ENCODE measurements around the gene BGN.

Gene BGN

DNA sequence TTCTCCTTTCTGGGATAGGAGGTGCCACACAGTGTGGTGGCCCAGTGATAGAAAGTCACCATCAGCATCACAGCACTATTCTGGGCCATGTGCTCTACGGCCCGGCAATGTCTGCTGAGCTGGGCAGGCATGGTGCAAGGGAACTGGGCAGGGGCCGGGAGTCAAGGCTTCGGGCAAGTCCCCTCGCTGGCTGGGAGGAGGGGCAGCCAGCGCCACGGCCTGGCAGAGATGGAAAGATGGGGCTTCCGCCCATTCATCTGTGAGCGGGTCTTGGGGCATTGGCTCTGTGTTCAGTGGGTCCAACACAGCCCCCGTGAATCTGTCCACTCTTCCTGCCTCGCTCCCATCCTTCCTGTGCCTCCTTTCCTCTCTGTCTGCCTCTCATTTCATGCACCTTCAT, 15.6 kb downstream of the BGN start:
- DNase-seq: no peak

DNA sequence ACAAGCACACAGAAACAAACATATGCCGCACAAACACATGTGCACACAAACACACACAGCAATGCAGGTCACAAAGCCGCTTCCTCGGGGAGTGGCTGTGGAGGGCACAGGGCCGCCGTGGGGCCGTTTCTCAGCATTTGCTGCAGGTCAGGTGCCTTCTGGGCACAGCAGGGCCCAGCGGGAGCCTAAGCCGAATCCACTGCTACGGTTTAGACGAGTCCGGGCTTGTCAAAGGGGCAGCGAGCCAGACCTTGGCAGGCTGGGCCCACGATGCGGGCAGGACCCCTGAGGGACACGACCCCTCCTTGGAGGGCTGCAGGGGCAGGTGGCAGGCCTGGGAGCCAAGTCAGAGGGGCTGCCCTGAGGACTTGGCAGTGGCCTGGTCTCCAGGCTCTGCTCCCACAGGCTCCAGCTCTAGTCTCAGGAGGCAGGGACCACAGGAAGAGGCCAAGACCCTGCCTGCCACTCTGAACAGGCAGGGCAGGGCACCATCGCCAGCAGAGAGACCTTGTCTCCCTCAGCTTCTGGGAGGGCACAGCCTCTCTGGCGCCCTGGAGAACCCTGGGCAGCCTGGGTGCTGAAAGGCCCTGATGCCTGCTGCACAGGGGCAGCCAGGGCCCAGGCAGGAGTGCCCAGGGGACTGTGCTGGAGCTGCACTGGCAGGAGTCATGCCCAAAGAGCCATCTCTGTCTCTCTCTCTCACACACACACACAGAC, 17.2 kb downstream of the BGN start:
- DNase-seq: no peak

DNA sequence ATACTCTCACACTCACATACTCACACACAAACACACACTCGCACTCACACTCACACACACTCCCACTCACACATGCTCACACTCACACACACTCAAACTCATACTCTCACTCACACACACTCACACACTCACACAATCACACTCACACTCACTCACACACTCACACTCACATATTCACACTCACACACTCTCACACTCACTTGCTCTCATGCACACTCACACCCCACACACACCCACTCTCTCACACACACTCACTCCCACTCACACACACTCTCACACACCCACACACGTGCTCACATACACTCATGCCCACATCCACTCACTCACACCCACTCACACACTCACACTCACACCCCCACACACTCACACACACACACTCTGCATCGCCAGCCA, 17.7 kb downstream of the BGN start:
- DNase-seq: no peak

DNA sequence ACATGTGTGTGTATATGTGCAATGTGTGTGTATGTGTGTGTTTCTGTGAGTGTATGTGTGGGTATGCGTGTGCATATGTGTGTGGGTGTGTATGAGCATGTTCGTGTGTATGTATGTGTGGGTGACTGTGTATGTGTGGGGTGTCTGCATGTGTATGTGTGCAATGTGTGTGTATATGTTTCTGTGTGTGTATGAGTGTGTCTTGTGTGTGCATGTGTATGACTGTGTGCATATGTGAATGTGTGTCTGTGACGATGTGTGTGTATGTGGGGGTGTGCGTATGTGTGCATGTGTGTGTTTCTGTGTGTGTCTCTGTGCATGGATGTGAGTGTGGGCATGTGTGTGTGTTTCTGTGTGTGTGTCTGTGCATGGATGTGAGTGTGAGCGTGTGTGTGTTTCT, 18.5 kb downstream of the BGN start:
- no peak for DNase-seq

DNA sequence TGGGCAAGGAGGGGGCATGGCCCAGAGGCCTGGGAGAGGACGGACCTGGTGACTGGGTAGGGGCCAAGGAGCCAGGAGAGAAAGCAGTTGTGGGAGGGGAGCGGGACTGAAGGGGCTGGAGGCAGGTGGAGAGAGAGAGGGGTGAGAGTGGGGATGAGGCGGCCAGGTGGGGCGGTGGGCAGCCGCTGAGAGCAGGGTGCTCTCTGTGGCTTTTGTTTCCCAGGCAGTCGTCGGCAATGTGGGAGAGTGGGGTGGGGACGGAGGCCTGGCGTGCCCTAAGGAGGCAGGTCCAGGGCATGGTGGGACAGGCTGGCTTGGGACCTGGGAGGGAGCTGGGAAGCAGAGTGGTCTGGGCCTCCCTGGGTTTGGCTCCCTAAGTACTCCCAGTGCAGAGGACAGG, 19.5 kb downstream of the BGN start:
- no peak for DNase-seq

DNA sequence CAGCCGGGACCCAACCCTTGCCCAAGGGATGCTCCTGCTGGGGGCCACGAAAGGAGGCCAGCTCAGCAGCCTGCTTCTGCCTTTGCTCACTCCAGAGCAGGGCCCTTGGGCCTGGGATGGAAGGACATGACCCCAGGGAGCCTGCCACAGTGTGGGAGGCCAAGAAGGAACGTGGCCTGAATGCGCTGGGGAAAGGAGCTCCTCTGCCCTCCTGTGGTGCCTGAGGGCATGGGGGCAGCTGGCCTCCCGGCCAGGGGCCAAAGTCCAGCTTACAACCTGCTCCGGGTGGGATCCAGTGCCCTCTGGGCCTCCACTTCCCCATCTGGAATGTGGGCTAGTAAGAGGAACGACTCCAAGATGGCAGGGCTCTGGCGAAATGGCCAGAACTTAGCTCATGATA, 20.7 kb downstream of the BGN start:
- no peak for DNase-seq

DNA sequence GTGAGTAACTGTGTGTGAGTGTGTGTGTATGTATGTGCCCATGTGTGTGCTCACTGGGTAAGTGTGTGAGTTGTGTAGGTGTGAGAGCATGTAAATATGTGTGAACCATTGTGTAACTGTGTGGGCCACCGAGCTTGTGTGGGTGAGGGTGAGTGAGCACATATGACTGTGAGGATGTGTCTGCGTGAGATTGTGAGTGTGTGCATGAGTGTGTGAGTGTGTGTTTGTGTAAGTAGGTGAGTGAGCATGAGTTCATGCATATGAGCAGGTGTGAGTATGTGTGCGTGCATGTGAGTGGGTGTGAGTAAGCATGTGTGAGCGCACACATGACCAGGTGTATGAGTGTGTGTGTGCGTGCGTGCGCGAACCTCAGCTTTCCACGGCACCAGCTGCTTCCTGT, 21.3 kb downstream of the BGN start:
- DNase-seq: no peak

DNA sequence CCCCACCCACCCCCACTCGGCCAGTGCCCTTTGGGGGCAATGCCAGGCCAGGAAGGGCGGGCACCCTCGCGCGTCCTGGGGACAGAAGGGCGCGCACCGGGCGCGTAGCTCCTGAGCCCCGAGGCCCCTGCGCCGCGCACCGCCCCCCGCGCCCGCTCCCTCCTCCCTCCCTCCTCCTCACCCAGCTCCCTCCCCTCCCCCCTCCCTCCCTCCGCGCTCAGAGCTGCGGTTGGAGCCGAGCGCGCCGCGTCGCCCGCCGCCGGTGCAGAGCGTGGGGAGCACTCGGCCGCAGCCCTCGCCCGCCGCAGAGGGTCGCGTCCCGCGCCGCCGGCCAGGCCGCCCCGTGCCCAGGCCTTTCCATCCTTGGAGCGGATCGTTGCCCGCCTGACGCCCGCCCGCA, 22.6 kb downstream of the BGN start, which contains the start of gene ATP2B3:
Gene ATP2B3 (plus strand): TSS at position 220 of the 400 bp plus-strand sequence. CDS start 18,606 bp downstream, outside the sequence.
- no peak for DNase-seq

DNA sequence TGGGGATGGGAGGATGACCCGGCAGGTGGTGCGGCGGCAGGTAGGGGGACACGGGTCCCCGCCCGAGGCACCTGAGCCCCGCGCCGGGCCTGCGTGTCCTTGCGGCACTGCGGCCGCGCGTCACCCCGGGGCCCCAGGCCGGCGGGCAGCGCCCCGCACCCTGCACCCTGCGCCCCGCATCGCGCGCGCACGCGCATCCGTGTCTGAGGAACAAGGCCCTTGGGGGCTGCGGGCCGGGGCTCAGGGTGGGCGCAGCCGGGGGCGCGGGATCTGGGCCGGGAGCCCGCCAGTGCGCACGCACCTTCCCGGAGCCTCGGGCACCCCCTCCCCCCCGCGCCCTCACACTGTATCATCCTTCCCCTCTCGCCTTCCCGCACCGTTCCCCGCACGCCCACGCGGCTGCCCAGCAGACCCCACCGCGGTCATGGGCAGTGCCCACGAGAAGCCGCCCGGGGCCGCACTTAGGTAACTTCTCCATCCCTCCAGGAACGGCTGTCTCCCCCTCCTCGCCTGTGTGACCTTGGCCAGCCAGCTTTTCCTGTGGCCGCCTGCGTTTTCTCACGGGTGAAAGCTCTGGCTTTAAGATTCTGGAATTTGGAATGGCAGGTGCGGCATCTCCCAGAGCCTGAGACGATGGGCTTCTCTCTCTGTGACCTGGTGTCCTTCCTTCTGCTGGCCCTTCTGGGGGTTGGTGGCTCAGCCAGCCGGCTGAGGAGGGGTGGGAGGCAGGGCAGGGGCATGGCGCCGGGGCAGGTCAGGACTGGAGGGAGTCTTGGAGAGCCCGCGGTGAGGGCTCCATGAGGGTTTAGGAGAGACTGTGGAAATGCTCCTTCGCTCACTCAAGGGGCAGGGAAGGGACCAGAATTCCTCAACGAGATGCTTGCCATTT, 23.4 kb downstream of the BGN start:
- DNase-seq: no peak

DNA sequence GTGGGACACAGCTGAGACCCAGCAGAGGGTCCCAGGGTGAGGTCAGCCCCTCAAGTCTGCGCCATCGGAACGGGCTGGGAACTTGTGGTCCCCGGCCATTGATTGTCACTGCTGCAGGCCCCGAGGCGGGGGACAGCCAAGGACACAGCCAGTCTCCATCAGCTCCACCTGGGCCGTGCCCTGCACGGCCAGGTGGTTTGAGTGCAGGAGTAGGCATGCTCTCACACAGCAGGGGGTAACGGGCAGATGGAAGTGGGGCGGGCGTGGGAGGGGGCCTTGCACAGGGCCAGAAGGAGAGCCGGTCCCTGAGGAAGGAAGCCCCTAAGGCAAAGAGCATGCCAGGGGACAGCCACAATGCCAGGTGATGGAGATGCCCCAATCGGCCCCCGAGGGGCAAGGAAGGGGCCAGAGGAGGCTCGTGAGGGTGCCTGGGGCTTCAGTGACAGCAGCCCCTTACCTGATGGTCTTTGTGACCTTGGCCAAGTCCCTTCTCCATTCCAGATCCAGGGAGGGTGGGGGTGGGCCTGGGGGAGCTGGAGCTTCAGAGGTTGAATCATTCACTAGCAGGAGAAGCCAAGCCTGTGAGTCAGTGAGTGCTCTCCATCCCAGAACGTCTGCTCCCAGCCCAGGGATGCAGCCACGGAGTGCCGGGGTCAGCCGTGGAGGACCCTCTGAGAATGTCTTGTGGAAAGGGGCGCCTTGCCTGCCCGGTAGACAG, 24.9 kb downstream of the BGN start:
- DNase-seq: no peak

DNA sequence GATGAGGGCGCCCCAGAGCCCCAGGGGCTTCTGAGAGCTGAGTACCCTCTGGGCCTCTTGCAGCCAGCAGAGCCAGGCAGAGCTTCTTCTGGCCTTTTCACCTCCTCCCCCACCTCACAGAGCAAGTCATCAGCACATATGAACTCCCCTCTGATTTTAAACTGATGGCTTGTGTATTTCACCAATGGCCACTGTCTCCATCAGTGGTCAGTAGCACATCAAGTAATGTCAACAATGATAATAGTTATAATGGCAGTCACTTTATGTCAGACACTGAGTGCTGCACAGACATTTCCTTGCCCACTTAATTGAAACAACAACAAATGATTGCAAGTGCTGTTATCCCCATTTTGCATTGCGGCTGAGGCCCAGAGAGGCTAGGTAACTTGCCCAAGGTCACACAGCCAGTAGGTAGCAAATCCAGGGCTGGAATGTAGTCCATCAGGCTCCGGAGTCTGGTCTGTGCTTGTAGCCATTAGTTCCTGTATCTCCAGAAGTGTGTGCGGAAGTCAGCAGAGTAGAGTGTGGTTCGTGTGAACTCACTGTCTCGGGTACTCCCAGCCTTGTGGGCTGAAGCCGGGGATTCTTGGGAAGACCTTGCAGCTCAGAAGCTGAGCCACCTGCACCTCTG, 25.6 kb downstream of the BGN start:
- no peak for DNase-seq

DNA sequence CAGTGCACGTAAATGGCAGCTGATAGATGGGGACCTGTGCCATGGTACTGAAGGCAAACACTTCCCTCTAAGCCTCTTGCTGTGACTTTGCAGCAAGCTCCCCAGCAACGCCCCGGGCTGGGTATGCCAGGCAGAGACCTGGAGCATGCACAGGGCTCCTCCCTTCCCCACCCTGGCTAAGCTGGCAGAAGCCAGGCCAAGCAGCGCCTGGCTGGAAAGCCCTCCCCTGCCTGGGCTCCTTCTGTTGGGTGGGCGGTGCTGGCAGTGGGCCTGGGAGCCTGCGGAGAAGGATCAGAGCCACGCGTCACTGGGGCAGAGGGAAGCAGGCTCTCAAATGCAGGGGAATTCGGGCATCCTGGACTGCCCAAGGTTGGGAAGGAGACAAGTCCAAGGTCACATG, 26.3 kb downstream of the BGN start:
- no peak for DNase-seq

DNA sequence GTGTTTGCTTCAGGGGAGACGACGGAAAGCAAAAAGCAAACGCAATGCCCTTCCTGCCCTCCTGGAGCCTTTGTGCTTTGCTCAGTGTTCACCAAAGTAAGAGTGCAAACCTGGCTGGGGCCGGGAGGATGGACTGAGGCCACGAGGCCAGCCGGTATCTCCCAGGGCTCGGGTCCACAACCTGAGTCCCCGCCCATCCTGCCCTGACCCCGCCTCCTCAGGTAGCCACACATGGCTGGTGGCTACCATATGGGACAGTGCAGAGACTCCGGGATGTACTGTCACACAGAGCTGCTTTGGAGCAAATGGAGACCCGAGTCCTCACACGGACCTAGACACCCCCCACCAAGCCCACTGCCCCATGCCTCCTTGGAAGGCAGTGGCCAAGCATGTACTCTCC, 27.5 kb downstream of the BGN start:
- no peak for DNase-seq

DNA sequence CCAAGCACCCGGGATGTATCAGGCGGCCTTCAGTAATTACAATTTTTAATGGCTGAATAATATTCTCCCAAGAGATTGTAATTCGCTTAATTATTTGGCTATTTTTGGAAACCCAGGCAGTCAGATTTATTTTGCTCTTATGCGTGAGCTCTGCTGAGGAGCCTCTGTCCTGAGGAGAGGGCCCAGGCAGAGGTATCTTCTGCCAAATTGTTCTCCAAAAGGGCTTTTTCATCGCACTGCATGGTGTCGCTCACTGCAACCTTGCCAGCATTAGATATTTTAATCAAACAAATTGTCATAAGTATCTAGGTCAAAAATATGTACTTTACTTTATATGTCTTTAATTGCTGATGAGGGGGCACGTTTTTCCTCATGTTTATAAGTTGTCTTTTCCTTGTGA, 28.5 kb downstream of the BGN start:
- DNase-seq: no peak

DNA sequence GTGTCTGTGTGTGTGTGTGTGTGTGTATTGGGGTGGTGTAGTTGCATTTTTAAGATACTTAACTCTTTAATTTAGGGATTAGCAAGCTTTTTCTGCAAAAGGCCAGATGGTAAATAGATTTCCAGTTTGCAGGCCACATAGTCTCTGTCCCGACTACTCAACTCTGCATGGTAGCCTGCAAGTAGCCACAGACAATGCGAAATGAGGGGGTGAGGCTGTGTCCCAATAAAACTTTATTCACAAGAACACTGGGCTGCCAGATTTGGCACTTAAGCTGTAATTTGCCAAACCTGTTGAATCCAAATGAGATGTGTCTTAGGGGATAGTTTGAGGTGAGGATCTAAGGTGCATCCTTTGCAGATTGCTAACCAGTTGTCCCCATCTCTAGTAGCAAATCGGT, 29.5 kb downstream of the BGN start:
- no peak for DNase-seq

DNA sequence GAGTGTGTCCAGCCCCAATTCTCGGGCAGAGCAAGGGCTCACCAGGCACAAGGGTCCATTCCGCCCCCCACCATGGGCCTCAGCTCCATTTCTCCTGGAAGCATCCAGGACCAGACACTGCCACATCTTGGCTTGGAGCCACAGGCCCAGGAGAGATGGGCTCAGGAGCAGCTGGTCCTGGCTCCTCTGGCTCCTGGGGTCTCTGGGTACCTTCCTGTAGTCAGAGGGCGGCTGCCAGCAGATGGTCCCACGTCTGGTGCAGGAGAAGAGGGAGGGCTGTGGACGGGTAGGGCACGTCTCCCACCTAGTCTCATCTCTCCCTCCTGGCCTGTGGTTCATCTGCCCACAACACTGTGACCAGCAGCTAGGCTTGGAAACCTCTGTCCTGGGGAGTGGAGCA, 30.7 kb downstream of the BGN start:
- DNase-seq: no peak

DNA sequence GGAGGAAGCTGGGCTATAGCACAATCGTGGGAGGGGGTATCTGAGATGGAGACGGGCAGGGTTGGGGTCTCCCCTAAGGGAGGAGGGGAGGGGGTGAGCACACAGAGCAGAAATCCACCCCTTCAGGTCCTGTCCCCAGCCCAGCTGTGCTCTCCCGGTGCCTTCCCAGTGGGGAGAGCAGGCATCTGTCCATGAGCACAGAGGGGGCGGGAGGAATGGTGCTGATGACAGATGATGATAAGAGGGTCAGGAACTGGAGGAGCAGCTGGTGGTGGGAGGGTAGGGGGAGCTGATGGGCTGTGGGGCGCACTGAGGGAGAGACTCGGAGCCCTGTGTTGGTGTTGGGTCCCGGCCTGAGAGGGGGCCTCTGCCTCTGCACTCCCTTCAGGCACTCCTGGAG, 31.3 kb downstream of the BGN start:
- DNase-seq: no peak

DNA sequence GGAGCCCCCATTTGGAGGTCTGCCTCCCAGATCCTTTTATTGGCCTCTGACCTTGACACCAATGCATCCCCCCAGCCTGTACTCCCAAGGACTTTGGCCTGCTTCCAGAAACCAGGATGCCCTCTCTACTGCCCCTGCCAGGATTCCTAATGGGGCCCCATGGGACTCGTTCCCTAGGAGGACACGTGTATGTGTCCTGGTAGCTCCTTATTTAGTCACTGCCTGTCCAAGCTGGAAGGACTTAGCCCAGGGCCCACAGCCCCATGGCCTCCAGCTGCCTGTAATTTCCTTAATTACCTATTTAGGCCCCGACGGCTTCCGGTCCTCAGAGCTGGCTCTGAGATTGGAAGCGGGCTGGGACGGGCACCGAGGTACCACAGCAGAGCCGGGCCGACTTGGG, 32.0 kb downstream of the BGN start:
- no peak for DNase-seq

DNA sequence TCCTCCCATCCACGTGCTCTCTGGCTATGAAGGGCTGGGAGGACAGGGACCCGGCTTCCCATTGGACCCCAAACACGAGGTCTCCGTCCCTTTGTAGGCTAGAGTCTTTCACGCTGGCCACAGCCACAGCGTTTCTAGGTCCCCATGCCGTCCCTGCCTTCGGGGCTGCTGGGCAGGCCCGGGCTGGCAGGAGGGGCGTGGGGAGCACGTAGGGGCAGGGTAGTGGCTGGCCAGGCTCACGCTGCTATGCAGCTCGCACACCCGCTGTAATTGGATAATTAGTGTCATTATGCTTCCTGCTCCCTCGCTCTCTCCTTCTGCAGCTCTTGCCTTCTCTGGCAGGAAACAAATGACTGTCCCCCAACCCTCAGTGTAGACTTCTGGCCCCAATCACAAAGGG, 32.4 kb downstream of the BGN start:
- no peak for DNase-seq

DNA sequence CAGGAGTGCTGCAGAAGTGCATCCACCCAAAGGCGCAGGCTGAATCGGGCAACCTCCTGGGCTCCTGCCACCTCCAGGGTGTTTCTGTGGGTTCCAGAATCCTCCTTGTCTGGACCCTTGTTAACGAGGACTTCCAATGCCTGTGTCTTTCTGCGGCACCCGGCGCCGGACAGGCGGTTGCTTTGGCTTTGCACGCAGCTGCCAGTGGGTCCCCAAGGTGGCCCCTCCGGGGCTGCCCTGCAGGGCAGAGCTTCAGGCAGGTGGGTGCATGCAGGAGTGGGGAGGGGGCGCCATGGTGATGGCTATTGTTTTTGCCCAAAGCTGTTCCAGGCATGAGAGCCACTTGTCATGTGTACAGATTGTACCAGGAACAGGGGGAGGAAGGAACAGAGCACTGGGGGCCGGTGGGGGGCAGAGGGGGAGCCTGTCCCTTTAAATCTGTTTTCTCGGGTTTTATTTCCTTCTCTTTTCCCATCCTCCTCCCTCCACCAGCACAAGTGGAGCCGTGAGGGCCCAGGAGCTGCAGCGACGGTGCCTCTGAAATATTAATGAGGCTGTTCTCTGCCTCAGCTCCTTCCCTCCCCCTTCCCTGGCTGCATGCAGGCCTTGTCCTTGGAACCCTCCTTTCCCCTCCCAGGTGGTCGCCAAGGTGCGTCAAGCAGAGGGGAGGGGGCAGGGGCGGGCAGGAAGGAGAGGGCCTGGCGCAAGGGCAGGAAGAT, 35.8 kb downstream of the BGN start:
- no peak for DNase-seq

DNA sequence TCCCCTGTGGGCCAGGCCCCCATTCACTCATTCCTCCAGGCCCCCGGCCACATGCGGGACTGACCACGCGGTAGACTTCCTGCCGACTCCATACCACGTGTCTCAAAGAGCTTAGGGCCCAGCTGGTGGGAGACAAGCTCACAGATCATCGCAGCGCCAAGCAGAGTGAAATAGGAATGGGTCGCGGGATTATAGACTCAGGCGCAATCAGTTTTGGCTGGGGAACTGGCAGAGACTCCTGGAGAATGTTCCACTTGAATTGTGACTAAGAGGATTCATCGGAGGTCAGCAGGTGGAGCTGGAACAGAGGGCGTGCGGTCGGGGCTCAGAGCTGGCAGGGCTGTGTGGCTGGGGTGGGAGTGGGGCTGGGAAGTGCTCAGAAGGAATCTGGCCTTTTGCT, 38.3 kb downstream of the BGN start:
- DNase-seq: no peak

DNA sequence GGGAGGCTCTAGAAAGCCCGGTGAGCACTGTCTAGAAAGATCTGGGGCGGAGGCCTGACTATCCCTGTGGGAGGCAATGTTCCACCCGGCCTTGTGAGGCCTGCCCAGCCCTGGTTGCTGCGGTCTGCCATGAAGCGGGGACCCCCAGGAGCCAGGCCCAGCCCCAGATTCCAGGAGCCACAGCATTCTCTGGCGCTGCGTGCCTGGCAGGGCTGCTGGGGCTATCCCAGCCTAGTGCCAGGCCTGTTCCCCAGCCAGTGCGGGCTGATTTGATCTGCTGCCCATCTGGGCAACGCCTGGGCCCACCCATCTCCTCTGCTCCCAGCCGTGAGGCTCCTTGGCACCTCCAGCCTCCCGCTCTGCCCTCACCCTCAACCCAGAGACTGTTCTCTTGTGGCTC, 42.3 kb downstream of the BGN start:
- no peak for DNase-seq
